Activated CD4-positive, alpha-beta memory T cell treated with anti-CD3 and anti-CD28 coated beads, Interleukin-2, amount 10 ng/mL, durations not matched to agents 7 days and 5 days (primary cell): Measurements from ENCODE around the gene JPT2. TPM values are rescaled to one million over a fixed set of nuclear protein-coding genes. Genes with fewer than 3 reads are reported as not detected.
"Not testable (repeated sequence)": the region's sequence is repeated elsewhere in the genome, so short reads cannot be mapped to it uniquely, and the experiment has no call there.

Experiments
- CTCF ChIA-PET: fragments of 350-600 bp; sonication (Branson Sonifier 250); formaldehyde crosslinking; loops from one replicate; lab custom pipeline; 2021; ENCODE audit warnings: antibody characterized with exemption, inconsistent platforms; lab: Charles Lee
- POLR2A ChIA-PET: fragments of 350-600 bp; sonication (Branson Sonifier 250); formaldehyde crosslinking; loops from one replicate; lab custom pipeline; 2021; ENCODE audit warnings: antibody characterized with exemption; lab: Charles Lee
- DNase-seq: peaks from one replicate; pipeline ENCODE4 v3.0.0-alpha.2; 2020
- H3K27ac Mint-ChIP-seq: one replicate; pipeline ENCODE4 v1.8.0; 2021; ENCODE audit warnings: mild to moderate bottlenecking, mixed read lengths
- H3K27me3 Mint-ChIP-seq: one replicate; pipeline ENCODE4 v1.8.0; 2021; ENCODE audit warnings: mixed read lengths
- H3K36me3 Mint-ChIP-seq: one replicate; pipeline ENCODE4 v1.8.0; 2021; ENCODE audit warnings: low read depth, mixed read lengths
- H3K4me1 Mint-ChIP-seq: one replicate; pipeline ENCODE4 v1.8.0; 2021; ENCODE audit warnings: mixed read lengths
- H3K4me3 Mint-ChIP-seq: one replicate; pipeline ENCODE4 v1.8.0; 2021; ENCODE audit warnings: mild to moderate bottlenecking, mixed read lengths
- H3K9me3 Mint-ChIP-seq: one replicate; pipeline ENCODE4 v1.8.0; 2021; ENCODE audit warnings: mixed read lengths
- total RNA-seq, 2 experiments: library from RNA; stranded (reverse); gene quantifications; one replicate each; pipeline ENCODE4 v1.2.3, GENCODE V29; 2021

Gene JPT2
- total RNA-seq, 2 experiments from 2014 or later, result 44.9 to 48.9 TPM

DNA sequence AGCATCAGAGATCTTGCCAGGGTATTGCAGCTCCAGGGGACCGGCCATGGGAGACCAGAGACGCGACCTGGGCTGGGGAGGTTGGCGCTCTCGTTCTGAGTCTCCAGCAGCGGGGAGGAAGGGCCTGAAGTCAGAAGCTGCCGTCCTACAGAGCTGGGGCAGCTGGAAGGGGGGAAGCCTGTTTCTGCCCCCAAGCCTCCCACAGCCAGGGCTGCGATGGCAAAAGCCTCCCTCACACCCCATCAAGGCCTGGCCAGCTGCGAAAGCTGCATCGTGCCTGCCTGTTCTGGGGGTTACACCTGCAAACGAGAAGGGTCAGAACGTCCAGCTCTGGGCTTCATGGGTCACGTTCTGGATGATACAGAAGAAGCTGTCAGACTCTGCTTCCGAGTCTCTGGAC is 54.0 kb downstream of the JPT2 start:
- ChIA-PET CTCF (interaction anchor here (1.9 kb wide), 1 partner anchor 26 kb away, joined by 5 read pairs; the partner anchor contains the start of gene MAPK8IP3), POLR2A (no interaction called here)
- H3K4me3 Mint-ChIP-seq, result no peak overlapping the region
- no peaks in the 10 kb centered on the region for H3K27me3 Mint-ChIP-seq
- peaks cover 26% of the 10 kb centered on the region for H3K36me3 Mint-ChIP-seq
- no peak overlapping the region for H3K27ac Mint-ChIP-seq
- no peaks in the 10 kb centered on the region for H3K4me1 Mint-ChIP-seq
- DNase-seq, result no peak
- H3K9me3 Mint-ChIP-seq, result no peaks in the 10 kb centered on the region

DNA sequence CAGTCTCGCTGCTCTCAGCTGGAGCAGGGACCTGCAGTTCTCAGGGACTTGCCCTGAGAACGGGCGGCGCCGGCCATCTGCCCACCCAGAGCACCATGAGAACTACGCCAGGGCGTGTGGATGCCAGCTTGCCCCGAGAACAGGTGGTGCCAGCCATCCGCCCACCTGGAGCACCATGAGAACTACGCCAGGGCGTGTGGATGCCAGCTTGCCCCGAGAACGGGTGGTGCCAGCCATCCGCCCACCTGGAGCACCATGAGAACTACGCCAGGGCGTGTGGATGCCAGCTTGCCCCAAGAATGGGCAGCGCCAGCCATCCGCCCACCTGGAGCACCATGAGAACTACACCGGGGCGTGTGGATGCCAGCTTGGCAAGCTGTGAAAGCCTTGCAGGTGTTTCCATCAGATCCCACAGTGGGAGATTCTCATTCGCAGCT is 54.5 kb downstream of the JPT2 start:
- POLR2A ChIA-PET, result not testable (repeated sequence)

DNA sequence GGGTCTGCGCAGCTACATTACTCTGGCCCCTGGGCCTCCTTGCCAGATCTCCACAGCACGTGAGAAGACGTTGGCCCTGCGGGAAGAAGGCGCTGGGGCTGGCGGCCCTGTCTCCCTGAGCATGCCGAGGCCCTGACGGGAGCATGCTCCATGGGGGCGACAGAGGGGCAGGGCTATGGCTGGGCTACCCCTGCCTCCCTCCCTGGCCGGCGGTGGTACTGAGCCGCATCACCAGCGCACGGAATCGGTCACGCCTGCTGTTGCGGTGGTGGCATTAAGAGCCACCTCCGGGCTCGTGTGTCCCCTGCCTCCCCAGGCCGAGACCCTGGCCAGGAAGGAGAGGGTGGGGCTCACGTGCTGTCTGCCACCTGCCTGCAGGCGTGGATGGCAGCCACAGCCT is 56.0 kb downstream of the JPT2 start:
- H3K9me3 Mint-ChIP-seq, result no peaks in the 10 kb centered on the region
- ChIA-PET CTCF (interaction anchor here (1.9 kb wide), 1 partner anchor 11 kb away, joined by 8 read pairs; no protein-coding TSS in a partner anchor), POLR2A (no interaction called here)
- H3K27ac Mint-ChIP-seq, result no peak overlapping the region
- DNase-seq, result no peak
- no peaks in the 10 kb centered on the region for H3K4me1 Mint-ChIP-seq
- no peaks in the 10 kb centered on the region for H3K27me3 Mint-ChIP-seq
- peaks cover 17% of the 10 kb centered on the region for H3K36me3 Mint-ChIP-seq
- H3K4me3 Mint-ChIP-seq, result no peak overlapping the region

More for the DNA sequence above, 54.5 kb downstream of the JPT2 start:
- not testable (repeated sequence) for H3K9me3 Mint-ChIP-seq, DNase-seq, H3K27ac Mint-ChIP-seq, H3K4me1 Mint-ChIP-seq, H3K27me3 Mint-ChIP-seq, H3K4me3 Mint-ChIP-seq
- H3K36me3 Mint-ChIP-seq, result peaks cover 21% of the 10 kb centered on the region
- CTCF ChIA-PET, result interaction anchor here (1.9 kb wide), 2 partner anchors 9 to 26 kb away, joined by 5 to 8 read pairs; partner anchors contain the start of gene MAPK8IP3

DNA sequence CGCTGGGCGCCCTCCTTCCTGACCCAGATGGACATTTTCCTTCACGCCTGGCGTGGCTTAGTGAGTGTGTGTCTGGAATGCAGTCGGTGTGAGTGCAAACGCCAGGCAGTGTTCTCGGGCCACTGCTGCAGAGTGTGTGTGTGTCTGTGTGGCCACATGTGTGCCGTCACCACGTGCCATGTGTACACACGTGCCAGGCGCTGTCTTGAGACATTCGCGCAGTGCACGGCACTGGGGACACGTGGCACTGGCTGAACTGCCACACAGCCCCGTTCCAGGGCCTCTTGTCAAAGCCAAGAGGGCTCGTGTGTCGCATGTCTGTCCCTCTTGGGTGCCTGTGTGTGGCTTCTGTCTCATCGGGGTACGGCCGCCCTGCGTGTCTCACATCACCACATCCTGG is 56.7 kb downstream of the JPT2 start:
- POLR2A ChIA-PET, result no interaction called here
- CTCF ChIA-PET, result no interaction called here
- Mint-ChIP-seq H3K9me3 (no peaks in the 10 kb centered on the region), H3K4me1 (no peaks in the 10 kb centered on the region), H3K27ac (no peak overlapping the region), H3K27me3 (no peaks in the 10 kb centered on the region), H3K4me3 (no peak overlapping the region), H3K36me3 (peaks cover 15% of the 10 kb centered on the region)
- no peak for DNase-seq

DNA sequence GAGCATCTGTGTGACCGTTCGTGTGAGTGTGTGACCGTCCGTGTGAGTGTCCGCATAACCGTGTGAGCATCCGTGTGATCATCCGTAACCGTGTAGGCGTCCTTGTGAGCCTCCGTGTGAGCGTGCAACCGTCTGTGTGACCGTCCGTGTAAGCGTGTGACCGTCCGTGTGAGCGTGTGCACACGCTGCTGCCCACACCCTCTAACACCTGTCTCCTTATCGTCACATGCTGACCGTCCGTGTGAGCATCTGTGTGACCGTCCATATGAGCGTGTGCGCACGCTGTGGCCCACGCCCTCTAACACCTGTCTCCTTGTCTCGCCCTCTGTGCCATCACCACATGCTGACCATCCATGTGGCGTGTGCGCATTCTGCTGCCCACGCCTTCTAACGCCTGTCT is 62.2 kb downstream of the JPT2 start:
- CTCF ChIA-PET, result no interaction called here
- no peaks in the 10 kb centered on the region for H3K9me3 Mint-ChIP-seq
- H3K4me3 Mint-ChIP-seq, result no peak overlapping the region
- no peaks in the 10 kb centered on the region for H3K27me3 Mint-ChIP-seq
- no peak for DNase-seq
- POLR2A ChIA-PET, result no interaction called here
- H3K36me3 Mint-ChIP-seq, result no peaks in the 10 kb centered on the region
- H3K27ac Mint-ChIP-seq, result no peak overlapping the region
- no peaks in the 10 kb centered on the region for H3K4me1 Mint-ChIP-seq

DNA sequence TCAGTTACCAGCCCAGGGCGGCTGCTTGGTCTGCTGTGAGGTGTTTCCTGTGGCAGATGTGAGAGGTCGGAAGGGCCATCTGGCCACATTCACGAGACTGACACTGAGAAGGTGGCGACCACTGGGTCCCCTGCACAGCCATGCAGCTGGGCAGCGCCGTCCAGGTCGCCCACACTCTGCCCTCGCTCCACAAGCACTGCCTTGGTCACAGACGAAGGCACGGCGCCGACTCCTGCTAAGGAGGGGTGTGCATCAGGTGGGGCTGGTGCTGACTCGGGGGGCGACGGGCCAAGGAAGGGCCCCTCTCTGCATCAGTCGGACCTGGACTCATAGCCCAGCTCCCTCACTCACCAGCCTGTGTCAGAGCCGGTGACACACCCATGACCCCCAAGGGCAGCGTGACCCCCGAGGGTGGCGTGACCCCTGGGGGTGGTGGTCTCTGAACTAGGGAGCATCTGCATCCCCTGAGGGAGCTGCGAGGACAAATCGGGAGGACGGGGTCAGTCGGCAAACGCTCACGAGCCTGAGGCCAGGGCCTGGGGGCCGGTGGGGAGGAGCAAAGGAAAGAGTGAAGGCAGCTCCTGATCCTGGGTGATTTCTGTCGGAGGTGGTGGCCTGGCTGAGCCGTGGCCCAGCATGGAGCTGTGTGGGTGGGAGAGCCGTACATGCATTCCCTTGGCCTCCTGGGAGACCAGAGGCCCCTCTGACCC is 62.9 kb downstream of the JPT2 start:
- ChIA-PET CTCF (no interaction called here), POLR2A (interaction anchor here (1.4 kb wide), 1 partner anchor 13 kb away, joined by 4 read pairs; no protein-coding TSS in a partner anchor)
- H3K4me3 Mint-ChIP-seq, result no peak overlapping the region
- no peak overlapping the region for H3K27ac Mint-ChIP-seq
- H3K9me3 Mint-ChIP-seq, result no peaks in the 10 kb centered on the region
- H3K4me1 Mint-ChIP-seq, result no peaks in the 10 kb centered on the region
- no peaks in the 10 kb centered on the region for H3K36me3 Mint-ChIP-seq
- DNase-seq, result no peak
- no peaks in the 10 kb centered on the region for H3K27me3 Mint-ChIP-seq

DNA sequence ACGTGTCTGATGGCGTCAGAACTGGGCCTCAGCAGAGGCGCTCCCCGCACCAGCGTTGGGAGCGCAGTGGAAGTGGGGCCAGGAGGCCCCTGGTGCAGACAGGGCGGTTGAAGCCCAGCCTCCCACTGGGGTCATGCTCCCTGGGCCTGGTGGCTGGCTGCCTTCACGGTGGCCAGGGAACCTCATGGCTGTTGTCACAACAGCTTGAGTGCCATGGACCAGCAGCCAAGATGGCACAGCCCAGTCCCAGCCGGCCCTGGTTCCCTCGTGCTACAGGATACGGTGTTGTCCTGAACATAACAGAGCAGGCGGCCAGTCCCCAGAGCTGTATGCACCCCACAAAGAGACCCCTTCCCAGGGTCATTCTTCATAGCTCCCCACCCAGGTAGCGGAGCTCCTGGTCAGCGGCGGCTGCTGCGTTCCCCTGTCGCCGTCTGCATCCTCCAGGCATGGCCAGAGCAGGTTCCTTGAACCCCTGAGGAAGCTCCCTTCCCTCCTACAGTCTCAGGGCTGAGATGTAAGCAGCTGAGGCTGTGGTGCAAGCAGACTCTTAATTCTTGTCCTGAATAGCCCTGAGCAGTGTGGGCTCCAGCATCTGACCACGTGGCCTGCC is 63.6 kb downstream of the JPT2 start:
- H3K27me3 Mint-ChIP-seq, result no peaks in the 10 kb centered on the region
- no peak for DNase-seq
- H3K9me3 Mint-ChIP-seq, result no peaks in the 10 kb centered on the region
- no peak overlapping the region for H3K27ac Mint-ChIP-seq
- no peak overlapping the region for H3K4me3 Mint-ChIP-seq
- no peaks in the 10 kb centered on the region for H3K4me1 Mint-ChIP-seq
- ChIA-PET POLR2A (interaction anchor here (1.4 kb wide), 1 partner anchor 13 kb away, joined by 4 read pairs; no protein-coding TSS in a partner anchor), CTCF (no interaction called here)
- H3K36me3 Mint-ChIP-seq, result no peaks in the 10 kb centered on the region

DNA sequence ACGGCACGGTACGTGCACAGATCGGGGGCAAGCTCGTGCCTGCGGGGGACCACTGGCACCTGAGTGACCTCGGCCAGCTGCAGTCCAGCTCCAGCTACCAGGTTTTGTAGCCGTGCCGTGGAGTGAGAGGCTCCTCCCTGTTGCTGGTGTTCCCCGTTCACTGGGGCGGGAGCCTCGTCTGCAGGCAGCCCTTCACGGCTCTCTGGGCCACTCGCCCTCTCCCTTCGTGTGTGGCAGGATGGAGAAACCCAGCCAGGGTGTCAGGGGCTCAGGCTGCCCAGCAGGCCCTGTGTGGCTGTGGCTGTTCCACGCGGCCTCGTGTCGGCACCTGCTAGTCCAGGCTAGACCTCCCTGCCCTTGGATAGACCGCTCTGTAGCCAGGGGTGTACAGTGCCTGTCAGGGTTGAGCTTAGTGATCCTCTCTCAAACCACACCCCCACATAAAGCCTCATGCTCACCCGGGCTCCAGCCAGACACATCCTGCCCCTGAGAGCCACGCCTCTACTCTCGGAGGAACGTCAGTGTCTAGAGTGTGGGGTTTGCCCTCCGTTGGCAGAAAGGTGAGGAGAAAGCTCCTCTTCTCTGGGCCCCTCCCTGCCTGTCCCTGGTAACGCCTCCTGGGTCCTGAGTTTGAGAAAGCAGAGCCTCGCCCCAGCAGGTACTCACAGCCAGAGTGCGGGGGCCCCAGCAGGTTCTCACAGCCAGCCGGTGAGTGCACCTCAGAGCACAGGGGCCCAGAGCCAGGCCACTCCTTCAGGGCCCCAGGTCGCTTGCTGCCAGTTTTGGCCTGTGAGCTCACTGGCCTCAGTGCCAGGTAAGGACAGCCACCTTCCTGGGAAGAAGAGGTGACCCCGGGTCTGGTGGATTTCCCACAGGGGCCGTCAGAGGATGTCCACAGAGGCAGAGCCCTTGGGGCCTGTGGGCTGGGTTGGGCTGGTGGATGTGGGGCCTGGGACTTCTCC is 65.6 kb downstream of the JPT2 start:
- no peak overlapping the region for H3K4me3 Mint-ChIP-seq
- no peaks in the 10 kb centered on the region for H3K36me3 Mint-ChIP-seq
- POLR2A ChIA-PET, result no interaction called here
- no peak for DNase-seq
- CTCF ChIA-PET, result interaction anchor here (0.6 kb wide), 1 partner anchor 61 kb away, joined by 3 read pairs; no protein-coding TSS in a partner anchor
- no peaks in the 10 kb centered on the region for H3K4me1 Mint-ChIP-seq
- no peaks in the 10 kb centered on the region for H3K27me3 Mint-ChIP-seq
- H3K9me3 Mint-ChIP-seq, result no peaks in the 10 kb centered on the region
- H3K27ac Mint-ChIP-seq, result no peak overlapping the region

DNA sequence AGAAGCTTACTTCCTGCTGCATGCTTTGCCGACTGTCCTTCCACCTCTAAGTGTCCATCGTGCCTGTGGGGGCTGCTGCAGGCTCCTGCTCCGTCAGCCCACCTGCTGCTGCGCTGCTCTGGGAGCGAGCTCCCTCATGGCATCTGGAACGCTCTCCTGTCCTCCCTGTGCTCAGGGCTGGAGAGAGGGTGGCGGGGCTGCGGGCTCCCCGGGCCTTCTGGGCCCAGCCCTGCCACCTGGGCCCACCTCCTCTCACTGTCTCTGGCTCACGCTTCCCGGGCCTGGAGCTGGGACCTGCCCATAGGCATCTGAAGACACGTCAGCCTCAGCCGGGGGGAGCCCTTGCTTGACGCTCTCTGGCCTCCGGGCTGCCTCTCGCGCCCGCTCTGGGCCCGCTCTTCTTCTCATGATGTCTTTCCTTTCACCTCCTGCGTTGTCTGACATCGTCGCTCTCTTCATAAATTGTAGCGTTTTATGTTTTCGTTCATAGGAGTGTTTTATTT is 66.3 kb downstream of the JPT2 start:
- Mint-ChIP-seq H3K9me3 (no peaks in the 10 kb centered on the region), H3K4me3 (no peak overlapping the region), H3K27ac (no peak overlapping the region), H3K27me3 (no peaks in the 10 kb centered on the region), H3K4me1 (no peaks in the 10 kb centered on the region), H3K36me3 (peaks cover 7% of the 10 kb centered on the region)
- ChIA-PET POLR2A (no interaction called here), CTCF (interaction anchor here (0.6 kb wide), 1 partner anchor 62 kb away, joined by 3 read pairs; no protein-coding TSS in a partner anchor)
- DNase-seq, result no peak

DNA sequence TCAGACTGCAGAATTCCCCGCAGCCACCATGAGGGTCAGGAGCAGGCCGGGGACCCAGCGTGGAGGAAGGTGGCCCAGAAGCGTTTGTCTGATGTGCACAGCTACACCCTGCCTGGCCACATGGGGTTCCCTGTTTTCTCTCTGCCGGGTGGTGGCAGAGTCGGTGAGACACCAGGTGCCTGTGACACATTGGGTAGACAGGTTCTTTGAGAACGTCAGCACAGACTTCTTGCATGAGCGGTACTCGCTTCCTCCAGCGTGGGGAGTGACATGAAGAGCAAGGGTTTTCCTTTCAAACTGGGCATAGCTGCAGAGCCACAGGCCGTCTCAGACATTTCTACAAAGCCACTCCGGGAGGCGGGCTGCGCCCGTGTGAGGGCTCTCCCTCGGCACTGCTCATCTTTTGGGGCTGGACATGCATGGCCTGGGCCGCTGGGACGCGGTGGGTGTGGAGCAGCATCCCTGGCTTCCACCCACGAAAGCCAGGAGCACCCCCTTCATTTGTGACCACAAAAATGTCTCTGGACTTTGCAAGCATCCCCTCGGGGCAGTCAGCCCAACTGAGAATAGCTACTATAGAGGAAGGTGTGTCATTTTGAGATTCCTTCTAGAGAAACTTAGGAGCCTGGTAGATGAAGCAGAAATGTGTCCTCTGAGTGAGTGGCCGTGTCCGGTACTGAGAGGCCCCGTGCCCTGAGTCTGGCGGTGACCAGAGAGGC is 67.3 kb downstream of the JPT2 start:
- CTCF ChIA-PET, result interaction anchor here (0.7 to 1.0 kb wide), 2 partner anchors 22 to 39 kb away, joined by 3 to 4 read pairs; partner anchors contain the start of gene MAPK8IP3
- POLR2A ChIA-PET, result no interaction called here
- DNase-seq, result no peak
- no peak overlapping the region for H3K4me3 Mint-ChIP-seq
- H3K4me1 Mint-ChIP-seq, result no peaks in the 10 kb centered on the region
- H3K27me3 Mint-ChIP-seq, result no peaks in the 10 kb centered on the region
- peaks cover 7% of the 10 kb centered on the region for H3K36me3 Mint-ChIP-seq
- H3K27ac Mint-ChIP-seq, result no peak overlapping the region
- H3K9me3 Mint-ChIP-seq, result no peaks in the 10 kb centered on the region

DNA sequence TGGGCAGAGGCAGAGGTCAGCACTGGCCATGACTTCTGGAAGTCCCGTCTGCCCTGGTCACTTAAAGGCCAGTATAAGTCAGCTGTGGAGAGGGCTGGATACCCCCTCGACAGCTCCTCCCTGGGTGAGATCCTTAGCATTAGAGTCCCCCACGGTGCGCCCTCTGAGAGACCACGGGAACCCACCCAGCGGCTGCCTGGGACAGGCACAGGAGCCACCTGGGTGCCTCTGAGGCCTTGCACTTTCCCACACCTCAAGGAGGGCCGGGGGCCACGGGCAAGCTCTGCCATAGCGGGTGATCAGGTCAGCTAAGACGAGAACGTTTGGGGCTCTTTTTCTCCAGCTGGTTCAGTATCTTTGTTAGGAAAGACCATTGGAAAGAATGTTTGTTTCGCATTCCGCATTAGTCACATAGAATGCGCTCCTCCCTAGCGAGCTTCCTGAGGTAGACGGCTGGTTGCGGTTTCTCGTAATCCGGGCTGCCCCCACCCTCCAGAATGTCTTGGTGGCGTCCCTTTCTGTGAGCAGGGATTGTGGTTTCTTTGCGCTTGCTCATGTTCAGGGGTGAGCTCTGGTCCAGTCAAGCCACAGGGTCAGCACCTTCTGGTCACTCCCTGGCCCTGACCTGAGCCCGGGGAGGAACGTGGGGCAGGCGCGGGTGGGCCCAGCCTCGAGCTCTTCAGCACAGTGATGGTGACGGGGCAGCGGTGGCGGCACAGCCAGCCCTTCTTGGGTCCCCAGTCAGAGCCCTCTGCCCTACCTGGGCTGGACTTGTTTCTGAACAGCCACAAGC is 68.0 kb downstream of the JPT2 start:
- peaks cover 7% of the 10 kb centered on the region for H3K36me3 Mint-ChIP-seq
- POLR2A ChIA-PET, result no interaction called here
- no peaks in the 10 kb centered on the region for H3K27me3 Mint-ChIP-seq
- H3K9me3 Mint-ChIP-seq, result no peaks in the 10 kb centered on the region
- no peak overlapping the region for H3K27ac Mint-ChIP-seq
- no peak for DNase-seq
- CTCF ChIA-PET, result interaction anchor here (1.0 kb wide), 1 partner anchor 23 kb away, joined by 3 read pairs; no protein-coding TSS in a partner anchor
- no peaks in the 10 kb centered on the region for H3K4me1 Mint-ChIP-seq
- no peak overlapping the region for H3K4me3 Mint-ChIP-seq
